Measurements from ENCODE around the gene PRLHR. TPM values are rescaled to one million over a fixed set of nuclear protein-coding genes. Genes with fewer than 3 reads are reported as not detected.
A peak's percentile ranks its signal among the peaks of the same experiment; 100 is the strongest.

The PRLHR gene
- total RNA-seq, 4 donors from 2014 or later: 0.78 to 3.0 (median 2.0) TPM

- Histone ChIP-seq H3K36me3 (no peaks in the 10 kb centered on the region), H3K4me3 (no peak overlapping the region), H3K4me1 (peaks cover 0 to 6% (median 0%) of the 10 kb centered on the region in 4 donors), H3K9me3 (no peaks in the 10 kb centered on the region), H3K27ac (replicated peaks in 1 of 4) (no peak overlapping the region), H3K27me3 (peaks cover 0 to 4% (median 0%) of the 10 kb centered on the region in 4 donors)
- intact Hi-C loops (cut with DNase I): no loop called here
- no peak for DNase-seq (ENCODE audit: extremely low spot score)
- 72% methylated on average over 8 of the region's 8 CpGs for WGBS
- TF ChIP-seq POLR2AphosphoS5 (IDR thresholded peaks at IDR 0.05) (no peak), EP300 (IDR thresholded peaks at IDR 0.05) (no peak), POLR2A (IDR thresholded peaks at IDR 0.05; ENCODE audit: low read depth) (no peak), CTCF (IDR thresholded peaks at IDR 0.05) (no peak)
These were observed 14.7 kb downstream of the PRLHR start for GRCh38 chr10:118580702-118581101.

- Histone ChIP-seq H3K4me3 (no peak overlapping the region), H3K27ac (replicated peaks in 1 of 4) (no peak overlapping the region), H3K4me1 (peaks cover 16 to 44% (median 39%) of the 10 kb centered on the region in 4 donors), H3K9me3 (no peaks in the 10 kb centered on the region), H3K27me3 (peaks cover 0 to 1% (median 0%) of the 10 kb centered on the region in 4 donors), H3K36me3 (no peaks in the 10 kb centered on the region)
- TF ChIP-seq POLR2A (IDR thresholded peaks at IDR 0.05; ENCODE audit: low read depth) (no peak), CTCF (IDR thresholded peaks at IDR 0.05) (no peak), POLR2AphosphoS5 (IDR thresholded peaks at IDR 0.05) (no peak), EP300 (IDR thresholded peaks at IDR 0.05) (no peak)
- intact Hi-C loops (cut with DNase I): loop anchor here (10.0 kb wide), 1 partner anchor 461 kb away; no protein-coding TSS in a partner anchor
- DNase-seq (ENCODE audit: extremely low spot score): peak; percentile 86
These were observed 21.9 kb downstream of the PRLHR start for GRCh38 chr10:118573512-118573911.

GRCh38 chr10:118572256-118573041, 23.0 kb downstream of the PRLHR start:
- H3K4me1 ChIP-seq: peaks cover 16 to 52% (median 49%) of the 10 kb centered on the region in 4 donors
- no peaks in the 10 kb centered on the region for H3K36me3 ChIP-seq
- no peaks in the 10 kb centered on the region for H3K9me3 ChIP-seq
- H3K4me3 ChIP-seq: no peak overlapping the region
- WGBS: 87% methylated on average over 9 of the region's 11 CpGs
- intact Hi-C loops (cut with DNase I): loop anchor here (10.0 kb wide), 1 partner anchor 462 kb away; no protein-coding TSS in a partner anchor
- no peaks in the 10 kb centered on the region for H3K27me3 ChIP-seq
- H3K27ac ChIP-seq (replicated peaks in 1 of 4): peak overlapping the region in 2 of 4 donors; percentile 28 to 78
- DNase-seq (ENCODE audit: extremely low spot score): peak; percentile 90
- TF ChIP-seq POLR2A (IDR thresholded peaks at IDR 0.05; ENCODE audit: low read depth): no peak
- TF ChIP-seq POLR2AphosphoS5 (IDR thresholded peaks at IDR 0.05): no peak
- TF ChIP-seq CTCF (IDR thresholded peaks at IDR 0.05): no peak

GRCh38 chr10:118571123-118571522, 24.3 kb downstream of the PRLHR start:
- no peak for TF ChIP-seq CTCF (IDR thresholded peaks at IDR 0.05)
- peak; percentile 82 to 84 for TF ChIP-seq POLR2AphosphoS5 (IDR thresholded peaks at IDR 0.05)
- TF ChIP-seq POLR2A (IDR thresholded peaks at IDR 0.05; ENCODE audit: low read depth): no peak
- H3K4me1 ChIP-seq: peaks cover 16 to 59% (median 57%) of the 10 kb centered on the region in 4 donors
- intact Hi-C loops (cut with DNase I): loop anchor here (10.0 kb wide), 1 partner anchor 464 kb away; no protein-coding TSS in a partner anchor

More at GRCh38 chr10:118571123-118571522, 24.3 kb downstream of the PRLHR start:
- no peaks in the 10 kb centered on the region for H3K36me3 ChIP-seq
- no peaks in the 10 kb centered on the region for H3K9me3 ChIP-seq
- peak overlapping the region in 2 of 4 donors; percentile 20 to 34 for H3K4me3 ChIP-seq
- H3K27ac ChIP-seq (replicated peaks in 1 of 4): peak overlapping the region; percentile 77 to 86 (median 78)
- no peaks in the 10 kb centered on the region for H3K27me3 ChIP-seq
- WGBS: 37% methylated on average over 3 of the region's 3 CpGs
- peak; percentile 91 for DNase-seq (ENCODE audit: extremely low spot score)

Data from esophagus muscularis mucosa (tissue), 4 donors.